Heart right ventricle (tissue), 16 donors: Measurements from ENCODE around the gene CD34. TPM values are rescaled to one million over a fixed set of nuclear protein-coding genes. Genes with fewer than 3 reads are reported as not detected.

Experiments
- ATAC-seq, 8 donors: fragments of 200-7000 bp; cut with Tn5 transposase; one replicate each; pipeline ENCODE4 v1.9.1; 2020; ENCODE audit warnings: mild to moderate bottlenecking in 8 of 8, moderate library complexity in 8 of 8, moderate number of reproducible peaks in 1 of 8
- DNase-seq, 2 donors: peaks; one replicate each; pipeline ENCODE4 v3.0.0-alpha.2; 2020
- H3K27ac ChIP-seq, 10 donors: fragments of 200-600 bp; sonication (generic) in 2 of 10; one replicate each; pipeline versions ENCODE4 v1.5.0 to v1.8.0; 2020 to 2022; ENCODE audit warnings: mild to moderate bottlenecking in 3 of 10
- H3K27me3 ChIP-seq, 7 donors: fragments of 200-600 bp; one replicate each; pipeline ENCODE4 v1.8.0; 2021 to 2022; ENCODE audit warnings: mild to moderate bottlenecking in 2 of 7
- H3K36me3 ChIP-seq, 9 donors: fragments of 200-600 bp; sonication (generic) in 1 of 9; one replicate each; pipeline versions ENCODE4 v1.5.0 to v1.8.0; 2020 to 2022; ENCODE audit warnings: mild to moderate bottlenecking in 2 of 9
- H3K4me1 ChIP-seq, 9 donors: fragments of 200-600 bp; sonication (generic) in 1 of 9; one replicate each; pipeline versions ENCODE4 v1.5.0 to v1.8.0; 2020 to 2022; ENCODE audit warnings: mild to moderate bottlenecking in 4 of 9
- H3K4me3 ChIP-seq, 10 donors: fragments of 200-600 bp; sonication (generic) in 2 of 10; one replicate each; pipeline versions ENCODE4 v1.5.0 to v1.8.0; 2020 to 2022; ENCODE audit warnings: mild to moderate bottlenecking in 7 of 10, moderate library complexity in 2 of 10
- H3K9me3 ChIP-seq, 11 donors: fragments of 200-600 bp in 10 of 11; sonication (generic) in 2 of 11; one replicate each; pipeline versions ENCODE4 v1.5.0 to v1.8.0; 2013 to 2022; ENCODE audit warnings: mild to moderate bottlenecking in 2 of 11, control low read depth in 1 of 11, moderate library complexity in 1 of 11
- CTCF ChIP-seq, 9 donors: fragments of 200-600 bp; sonication (generic) in 2 of 9; IDR thresholded peaks; one replicate each; pipeline versions ENCODE4 v1.5.0 to v1.8.0; 2021 to 2022; ENCODE audit warnings: antibody characterized with exemption in 9 of 9, mild to moderate bottlenecking in 5 of 9, moderate library complexity in 1 of 9
- WGBS, 2 donors: extraction: QIAGEN DNeasy Blood & Tissue Kit; methylation state at CpG; one replicate each; pipeline ENCODE4 v1.1.7; 2013; ENCODE audit warnings: inconsistent platforms in 1 of 2; 5-methylcytosine and 5-hydroxymethylcytosine counted together
- intact Hi-C, 10 donors: fragments of 100-400 bp; cut with DNase I; formaldehyde crosslinking; loops; one replicate each; pipeline versions ENCODE4 v1.11.1 to v1.14.2; 2022
- polyA plus RNA-seq, 2 donors: library from polyadenylated mRNA; stranded (reverse); fragments of 200-250 nt; gene quantifications; one replicate each; pipeline ENCODE4 v1.2.3, GENCODE V29; 2013
- total RNA-seq, 10 donors: library from RNA; stranded (reverse); fragmentation: NEBNext Ultra II Directional in 3 of 10; extraction: Animal tissue kit (Norgen Biotek cat#: 25700) in 3 of 10; gene quantifications; one replicate each; pipeline versions ENCODE4 v1.2.1 to v1.2.4, GENCODE V29; 2021 to 2023
- donor health status: Arrhythmogenic right ventricular cardiomyopathy.
- donor health status: ischemic (EF 13 %, LVEDD 7.1; RV severe dilation, severe dysfunction).
- donor health status: healthy with polysubstance abuse.
- donor health status: DM: no; HTN: yes; CAD: no.
- donor health status: DM: no; HTN: no; CAD: no.
- donor health status: ischemic (EF 25% LVEDD 6.9; RV normal size, moderate dysfunction).
- donor health status: ischemic (EF 25% LVEDD 5.7; RV mildly dilated, moderate dysfunction).
- donor health status: healthy.
- donor health status: DM: yes; HTN: yes; CAD: no.
- donor health status: Ischemic cardiomyopathy.
- donor health status: ischemic (EF 35%, LVEDD 5.7; RV mildly dilated, moderate dysfunction).
- donor health status: nonischemic (EF 11% LVEDD 7.7; RV severe dilation, severe dysfunction).
- donor health status: DM: yes; HTN: yes; CAD: no.
- donor health status: PGD.
- donor health status: ischemic (EF 29% LVEDD 5.4; RV normal size, mild dysfunction).
- donor health status: nonischemic (EF 23%, LVEDD 6.1; RV moderate dilation, normal function).

Gene CD34
- total and polyA plus RNA-seq, 12 donors, result 38.8 to 97.0 (median 52.8) TPM

GRCh38 chr1:207833956-207834660, 76.8 kb downstream of the CD34 start:
- no peak for ATAC-seq
- no peak for TF ChIP-seq CTCF (IDR thresholded peaks at IDR 0.05)
- DNase-seq, result no peak
- Histone ChIP-seq H3K27ac (peak overlapping the region in 7 of 10 donors; percentile 14 to 96 (median 38)), H3K4me3 (no peak overlapping the region), H3K9me3 (no peaks in the 10 kb centered on the region), H3K4me1 (peaks cover 32 to 97% (median 92%) of the 10 kb centered on the region in 9 donors), H3K36me3 (peaks cover 0 to 16% (median 0%) of the 10 kb centered on the region in 9 donors), H3K27me3 (no peaks in the 10 kb centered on the region)
- intact Hi-C loops, result loop anchor here in 3 of 10 donors (2.0 to 10.0 kb wide), 3 partner anchors 33 to 411 kb away; partner anchors contain the start of gene PLXNA2 (in 1 of the 3)
- WGBS, 2 donors, result 82 to 91% methylated on average over 7 of the region's 7 CpGs

GRCh38 chr1:207833381-207833780, 77.5 kb downstream of the CD34 start:
- intact Hi-C loops, result loop anchor here in 3 of 10 donors (2.0 to 10.0 kb wide), 3 partner anchors 33 to 411 kb away; partner anchors contain the start of gene PLXNA2 (in 1 of the 3)
- H3K36me3 ChIP-seq, result peaks cover 0 to 15% (median 0%) of the 10 kb centered on the region in 9 donors
- H3K9me3 ChIP-seq, result no peaks in the 10 kb centered on the region
- 70 to 80% methylated on average over 6 of the region's 6 CpGs for WGBS, 2 donors
- peak overlapping the region in 6 of 10 donors; percentile 14 to 96 (median 42) for H3K27ac ChIP-seq
- H3K27me3 ChIP-seq, result no peaks in the 10 kb centered on the region
- ATAC-seq (no peak), DNase-seq (no peak)
- H3K4me3 ChIP-seq, result no peak overlapping the region
- peaks cover 27 to 97% (median 91%) of the 10 kb centered on the region in 9 donors for H3K4me1 ChIP-seq
- no peak for TF ChIP-seq CTCF (IDR thresholded peaks at IDR 0.05)

- ATAC-seq (no peak), DNase-seq (no peak)
- Histone ChIP-seq H3K9me3 (no peaks in the 10 kb centered on the region), H3K36me3 (peaks cover 0 to 15% (median 0%) of the 10 kb centered on the region in 9 donors), H3K4me3 (no peak overlapping the region), H3K27ac (peak overlapping the region in 7 of 10 donors; percentile 18 to 100 (median 46)), H3K27me3 (no peaks in the 10 kb centered on the region), H3K4me1 (peaks cover 22 to 97% (median 91%) of the 10 kb centered on the region in 9 donors)
- no peak for TF ChIP-seq CTCF (IDR thresholded peaks at IDR 0.05)
- intact Hi-C loops, result loop anchor here in 3 of 10 donors (2.0 to 10.0 kb wide), 3 partner anchors 34 to 412 kb away; partner anchors contain the start of gene PLXNA2 (in 1 of the 3)
- 94 to 95% methylated on average over 8 of the region's 8 CpGs for WGBS, 2 donors
These were observed 78.1 kb downstream of the CD34 start for GRCh38 chr1:207832796-207833195.

- no peak for TF ChIP-seq CTCF (IDR thresholded peaks at IDR 0.05)
- ATAC-seq, result peak in 4 of 8 donors; percentile 5 to 60 (median 36)
- H3K4me3 ChIP-seq, result no peak overlapping the region
These were observed 79.2 kb downstream of the CD34 start for GRCh38 chr1:207831517-207832327.

More at GRCh38 chr1:207831517-207832327, 79.2 kb downstream of the CD34 start:
- no peak for DNase-seq
- Histone ChIP-seq H3K27ac (peak overlapping the region; percentile 64 to 100 (median 76)), H3K4me1 (peaks cover 23 to 97% (median 91%) of the 10 kb centered on the region in 9 donors), H3K9me3 (no peaks in the 10 kb centered on the region), H3K36me3 (peaks cover 0 to 15% (median 0%) of the 10 kb centered on the region in 9 donors), H3K27me3 (no peaks in the 10 kb centered on the region)
- intact Hi-C loops, result loop anchor here in 4 of 10 donors (2.0 to 10.0 kb wide), 4 partner anchors 35 to 413 kb away; partner anchors contain the start of gene PLXNA2 (in 1 of the 4)
- WGBS, 2 donors, result 69 to 78% methylated on average over 9 of the region's 9 CpGs
